ENCODE data around the gene SNX4. TPM values are rescaled to one million over a fixed set of nuclear protein-coding genes. Genes with fewer than 3 reads are reported as not detected.

The SNX4 gene
- polyA plus RNA-seq, 1 donor (not counting 4 experiments of a cell fraction or from before 2014, with no cell fraction given): 17.9 TPM

DNA sequence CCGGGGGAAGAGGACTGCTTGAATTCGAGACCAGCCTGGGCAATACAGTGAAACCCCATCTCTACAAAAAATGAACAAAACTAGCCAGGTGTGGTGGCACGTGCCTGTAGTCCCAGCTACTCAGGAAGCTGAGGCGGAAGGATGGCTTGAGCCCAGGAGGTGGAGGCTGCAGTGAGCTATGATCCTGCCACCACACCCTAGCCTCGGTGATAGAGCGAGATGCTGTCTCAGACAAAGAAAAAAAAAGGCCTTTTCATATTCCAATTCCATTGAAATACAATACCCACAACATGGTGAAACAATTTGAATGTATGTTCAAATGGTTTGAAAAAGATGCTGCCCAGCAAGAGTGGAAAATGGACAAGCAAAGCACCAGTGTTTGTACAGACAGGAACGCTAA is 83.1 kb downstream of the SNX4 start:
- DNase-seq (ENCODE audit: low read depth, low spot score) (no peak), FAIRE-seq (no peak)
- Histone ChIP-seq H3K9ac (ENCODE audit: control insufficient read depth, extremely low read depth, insufficient read depth, low read length) (no peak overlapping the region), H3K36me3 (ENCODE audit: control insufficient read depth in 2 of 2, extremely low read depth in 1 of 2, insufficient read depth in 2 of 2, low read length in 2 of 2) (no peaks in the 10 kb centered on the region), H3K4me1 (ENCODE audit: control insufficient read depth, extremely low read depth, insufficient read depth, low read length) (peaks cover 10% of the 10 kb centered on the region), H3K4me3 (ENCODE audit: control insufficient read depth in 2 of 3, extremely low read depth in 1 of 3, insufficient read depth in 2 of 3, low read depth in 1 of 3, low read length in 3 of 3) (no peak overlapping the region), H4K20me1 (ENCODE audit: control insufficient read depth, extremely low read depth, insufficient read depth, low read length) (no peaks in the 10 kb centered on the region), H3K9me1 (ENCODE audit: control insufficient read depth, extremely low read depth, insufficient read depth, low read length) (no peaks in the 10 kb centered on the region), H3K27me3 (ENCODE audit: control insufficient read depth, extremely low read depth, insufficient read depth, low read length) (no peaks in the 10 kb centered on the region), H2AFZ (ENCODE audit: control insufficient read depth, low read length) (no peak overlapping the region), H3K4me2 (ENCODE audit: control insufficient read depth, extremely low read depth, insufficient read depth, low read depth, low read length) (no peak overlapping the region), H3K27ac (ENCODE audit: control insufficient read depth, insufficient read depth, low read length) (no peak overlapping the region), H3K79me2 (ENCODE audit: control insufficient read depth, insufficient read depth, low read length) (no peaks in the 10 kb centered on the region), H3K9me3 (ENCODE audit: control insufficient read depth, low read depth, low read length) (no peaks in the 10 kb centered on the region)
- TF ChIP-seq, protein P1, sequence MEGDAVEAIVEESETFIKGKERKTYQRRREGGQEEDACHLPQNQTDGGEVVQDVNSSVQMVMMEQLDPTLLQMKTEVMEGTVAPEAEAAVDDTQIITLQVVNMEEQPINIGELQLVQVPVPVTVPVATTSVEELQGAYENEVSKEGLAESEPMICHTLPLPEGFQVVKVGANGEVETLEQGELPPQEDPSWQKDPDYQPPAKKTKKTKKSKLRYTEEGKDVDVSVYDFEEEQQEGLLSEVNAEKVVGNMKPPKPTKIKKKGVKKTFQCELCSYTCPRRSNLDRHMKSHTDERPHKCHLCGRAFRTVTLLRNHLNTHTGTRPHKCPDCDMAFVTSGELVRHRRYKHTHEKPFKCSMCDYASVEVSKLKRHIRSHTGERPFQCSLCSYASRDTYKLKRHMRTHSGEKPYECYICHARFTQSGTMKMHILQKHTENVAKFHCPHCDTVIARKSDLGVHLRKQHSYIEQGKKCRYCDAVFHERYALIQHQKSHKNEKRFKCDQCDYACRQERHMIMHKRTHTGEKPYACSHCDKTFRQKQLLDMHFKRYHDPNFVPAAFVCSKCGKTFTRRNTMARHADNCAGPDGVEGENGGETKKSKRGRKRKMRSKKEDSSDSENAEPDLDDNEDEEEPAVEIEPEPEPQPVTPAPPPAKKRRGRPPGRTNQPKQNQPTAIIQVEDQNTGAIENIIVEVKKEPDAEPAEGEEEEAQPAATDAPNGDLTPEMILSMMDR (optimal IDR thresholded peaks at IDR 0.05 in 1 of 3, IDR thresholded peaks at IDR 0.05 in 1 of 3, conservative IDR thresholded peaks at IDR 0.05 in 1 of 3; ENCODE audit: extremely low read depth in 1 of 3, insufficient read depth in 2 of 3, low read length in 3 of 3): no peak
- no peak for TF ChIP-seq EZH2 (IDR thresholded peaks at IDR 0.05; ENCODE audit: low read length)
- dilution Hi-C loops (cut with MboI; ENCODE audit: extremely low pct_ligation_motif_present, low sequenced_read_pairs): no loop called here

DNA sequence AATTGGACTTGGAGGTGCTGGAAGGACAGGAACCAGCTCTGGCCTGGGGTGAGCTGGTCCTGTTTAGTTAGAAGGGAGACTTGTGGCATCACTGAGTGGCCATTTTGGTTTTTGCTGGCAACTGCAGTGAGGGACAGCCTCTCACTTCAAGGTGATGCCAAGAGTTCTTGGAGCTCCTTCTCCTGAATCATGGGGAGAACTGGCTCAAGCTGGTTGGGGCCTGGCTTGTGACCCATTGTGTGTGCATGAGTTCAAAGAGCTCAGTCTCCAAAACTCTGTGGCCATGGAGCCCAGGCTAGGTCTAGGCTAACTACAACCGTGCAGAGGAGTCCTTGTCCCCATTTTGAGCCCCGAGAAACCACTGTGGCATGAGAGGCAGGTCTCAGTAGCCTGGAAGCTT is 84.8 kb downstream of the SNX4 start:
- Histone ChIP-seq H3K4me1 (ENCODE audit: control insufficient read depth, extremely low read depth, insufficient read depth, low read length) (peaks cover 10% of the 10 kb centered on the region), H3K9me3 (ENCODE audit: control insufficient read depth, low read depth, low read length) (no peaks in the 10 kb centered on the region), H3K79me2 (ENCODE audit: control insufficient read depth, insufficient read depth, low read length) (no peaks in the 10 kb centered on the region), H3K4me2 (ENCODE audit: control insufficient read depth, extremely low read depth, insufficient read depth, low read depth, low read length) (no peak overlapping the region), H3K9ac (ENCODE audit: control insufficient read depth, extremely low read depth, insufficient read depth, low read length) (no peak overlapping the region), H2AFZ (ENCODE audit: control insufficient read depth, low read length) (no peak overlapping the region), H3K9me1 (ENCODE audit: control insufficient read depth, extremely low read depth, insufficient read depth, low read length) (no peaks in the 10 kb centered on the region), H3K27me3 (ENCODE audit: control insufficient read depth, extremely low read depth, insufficient read depth, low read length) (no peaks in the 10 kb centered on the region), H3K36me3 (ENCODE audit: control insufficient read depth in 2 of 2, extremely low read depth in 1 of 2, insufficient read depth in 2 of 2, low read length in 2 of 2) (no peaks in the 10 kb centered on the region), H3K4me3 (ENCODE audit: control insufficient read depth in 2 of 3, extremely low read depth in 1 of 3, insufficient read depth in 2 of 3, low read depth in 1 of 3, low read length in 3 of 3) (no peak overlapping the region), H4K20me1 (ENCODE audit: control insufficient read depth, extremely low read depth, insufficient read depth, low read length) (no peaks in the 10 kb centered on the region), H3K27ac (ENCODE audit: control insufficient read depth, insufficient read depth, low read length) (no peak overlapping the region)
- no peak for FAIRE-seq
- dilution Hi-C loops (cut with MboI; ENCODE audit: extremely low pct_ligation_motif_present, low sequenced_read_pairs): no loop called here
- DNase-seq (ENCODE audit: low read depth, low spot score): no peak
- TF ChIP-seq, protein P1 (optimal IDR thresholded peaks at IDR 0.05 in 1 of 3, IDR thresholded peaks at IDR 0.05 in 1 of 3, conservative IDR thresholded peaks at IDR 0.05 in 1 of 3; ENCODE audit: extremely low read depth in 1 of 3, insufficient read depth in 2 of 3, low read length in 3 of 3): no peak
- no peak for TF ChIP-seq EZH2 (IDR thresholded peaks at IDR 0.05; ENCODE audit: low read length)
